Endothelial cell of umbilical vein (primary cell): ENCODE data around the gene NTMT1.

Experiments
- EZH2 ChIP-seq: IDR thresholded peaks from 2 replicates; pipeline ENCODE4 v1.6.1; 2012; ENCODE audit warnings: borderline replicate concordance, low read depth, mild to moderate bottlenecking, moderate library complexity, low read length, inconsistent platforms; ENCODE audit not compliant: severe bottlenecking
- MYC ChIP-seq: IDR thresholded peaks from one replicate; pipeline ENCODE4 v1.6.1; 2011; ENCODE audit warnings: mild to moderate bottlenecking, low read depth, low read length
- POLR2A ChIP-seq: IDR thresholded peaks from 2 replicates; pipeline ENCODE4 v1.6.1; 2012; ENCODE audit warnings: low read depth, mild to moderate bottlenecking, control low read depth, low read length
- TF ChIP-seq, protein P1 (sequence below), 2 donors: IDR thresholded peaks; 1 replicate in 1 of 2; 2 replicates in 1 of 2; pipeline ENCODE4 v1.5.1; 2011; ENCODE audit warnings: low read length in 2 of 2, mild to moderate bottlenecking in 2 of 2, moderate library complexity in 2 of 2, control low read depth in 1 of 2, inconsistent platforms in 1 of 2, low read depth in 1 of 2; ENCODE audit not compliant: insufficient read depth in 1 of 2; ENCODE audit errors: extremely low read depth in 1 of 2

DNA sequence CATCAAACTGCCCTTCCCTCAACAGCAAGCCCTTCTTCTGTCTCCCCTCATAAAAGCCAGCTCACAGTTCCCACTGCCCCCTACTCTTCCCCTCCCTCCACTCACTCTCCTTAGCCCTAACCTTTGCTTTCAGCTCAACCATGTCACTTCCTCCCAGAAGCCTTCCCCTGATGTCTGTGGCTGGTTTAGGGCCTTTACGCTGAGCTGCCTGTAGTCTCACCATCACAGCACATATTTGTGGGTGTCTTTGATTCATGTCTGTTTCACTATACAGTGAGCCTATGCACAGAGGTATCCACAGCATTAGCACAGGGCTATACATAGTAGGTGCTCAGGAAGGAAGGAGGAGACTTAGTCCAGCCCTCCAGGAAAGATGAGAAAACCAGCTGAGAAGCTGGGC, 39.7 kb upstream of the NTMT1 start:
- TF ChIP-seq, protein P1, sequence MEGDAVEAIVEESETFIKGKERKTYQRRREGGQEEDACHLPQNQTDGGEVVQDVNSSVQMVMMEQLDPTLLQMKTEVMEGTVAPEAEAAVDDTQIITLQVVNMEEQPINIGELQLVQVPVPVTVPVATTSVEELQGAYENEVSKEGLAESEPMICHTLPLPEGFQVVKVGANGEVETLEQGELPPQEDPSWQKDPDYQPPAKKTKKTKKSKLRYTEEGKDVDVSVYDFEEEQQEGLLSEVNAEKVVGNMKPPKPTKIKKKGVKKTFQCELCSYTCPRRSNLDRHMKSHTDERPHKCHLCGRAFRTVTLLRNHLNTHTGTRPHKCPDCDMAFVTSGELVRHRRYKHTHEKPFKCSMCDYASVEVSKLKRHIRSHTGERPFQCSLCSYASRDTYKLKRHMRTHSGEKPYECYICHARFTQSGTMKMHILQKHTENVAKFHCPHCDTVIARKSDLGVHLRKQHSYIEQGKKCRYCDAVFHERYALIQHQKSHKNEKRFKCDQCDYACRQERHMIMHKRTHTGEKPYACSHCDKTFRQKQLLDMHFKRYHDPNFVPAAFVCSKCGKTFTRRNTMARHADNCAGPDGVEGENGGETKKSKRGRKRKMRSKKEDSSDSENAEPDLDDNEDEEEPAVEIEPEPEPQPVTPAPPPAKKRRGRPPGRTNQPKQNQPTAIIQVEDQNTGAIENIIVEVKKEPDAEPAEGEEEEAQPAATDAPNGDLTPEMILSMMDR (IDR thresholded peaks at IDR 0.05; ENCODE audit: extremely low read depth in 1 of 2, insufficient read depth in 1 of 2, low read depth in 1 of 2, low read length in 2 of 2) = no peak
- TF ChIP-seq MYC (no peak), EZH2 (no peak), POLR2A (no peak)
